AG09309 (cell line): Measurements from ENCODE around the gene LRRC74B.

Source experiments
- DNase-seq: peaks from one replicate; pipeline ENCODE4 v3.0.0-alpha.2; 2010; ENCODE audit warnings: low read depth
- H3K4me3 ChIP-seq: 2 replicates; pipeline ENCODE4 v1.5.1; 2011; ENCODE audit warnings: mild to moderate bottlenecking, low read depth, low read length, moderate library complexity; ENCODE audit not compliant: control insufficient read depth
- CTCF ChIP-seq: IDR thresholded peaks from 2 replicates; pipeline ENCODE4 v1.5.1; 2011; ENCODE audit warnings: mild to moderate bottlenecking, low read depth, low read length, inconsistent platforms; ENCODE audit not compliant: insufficient read depth, control insufficient read depth; ENCODE audit errors: missing control alignments

The LRRC74B gene

GRCh38 chr22:21064917-21065864, 19.4 kb downstream of the LRRC74B start:
- no peak for TF ChIP-seq CTCF
- no peak for DNase-seq
- H3K4me3 ChIP-seq = no peak overlapping the region

- DNase-seq = no peak
- TF ChIP-seq CTCF = no peak
- H3K4me3 ChIP-seq = no peak overlapping the region
Measured at GRCh38 chr22:21067075-21067900, 21.5 kb downstream of the LRRC74B start.

- no peak for TF ChIP-seq CTCF
- no peak overlapping the region for H3K4me3 ChIP-seq
- no peak for DNase-seq
Measured at GRCh38 chr22:21067901-21068680, 22.3 kb downstream of the LRRC74B start.

- H3K4me3 ChIP-seq = no peak overlapping the region
- TF ChIP-seq CTCF = no peak
- DNase-seq = no peak
Measured at GRCh38 chr22:21068681-21069276, 23.0 kb downstream of the LRRC74B start.

- no peak overlapping the region for H3K4me3 ChIP-seq
- DNase-seq = no peak
- no peak for TF ChIP-seq CTCF
Measured at GRCh38 chr22:21069375-21069774, 23.6 kb downstream of the LRRC74B start.
